WTC11 (cell line): ENCODE results near the gene ACO2. TPM values are rescaled to one million over a fixed set of nuclear protein-coding genes. Genes with fewer than 3 reads are reported as not detected.

Experiments
- ATAC-seq: fragments of 200-7000 bp; cut with Tn5 transposase; 2 replicates; pipeline ENCODE4 v1.10.0; 2021; ENCODE audit warnings: mild to moderate bottlenecking, moderate library complexity
- CTCF ChIA-PET: fragments of 300-600 bp; sonication (Branson Sonifier 250); formaldehyde crosslinking; loops from one replicate; lab custom pipeline; 2021; ENCODE audit warnings: antibody characterized with exemption; lab: Charles Lee
- POLR2A ChIA-PET: fragments of 350-600 bp; sonication (Branson Sonifier 250); formaldehyde crosslinking; loops from one replicate; lab custom pipeline; 2021; ENCODE audit warnings: antibody characterized with exemption; lab: Charles Lee
- DNase-seq: peaks from one replicate; pipeline ENCODE4 v3.0.0; 2021; ENCODE audit warnings: low spot score
- H3K27ac Mint-ChIP-seq: 2 replicates; pipeline ENCODE4 v1.8.0; 2021; ENCODE audit warnings: mixed read lengths
- H3K27me3 Mint-ChIP-seq: 2 replicates; pipeline ENCODE4 v1.8.0; 2021; ENCODE audit warnings: low read depth, mild to moderate bottlenecking, moderate library complexity, mixed read lengths
- H3K36me3 Mint-ChIP-seq: 2 replicates; pipeline ENCODE4 v1.8.0; 2021; ENCODE audit warnings: mixed read lengths
- H3K4me1 Mint-ChIP-seq: 2 replicates; pipeline ENCODE4 v1.8.0; 2022; ENCODE audit warnings: mixed read lengths
- H3K4me3 Mint-ChIP-seq: 2 replicates; pipeline ENCODE4 v1.8.0; 2021; ENCODE audit warnings: mild to moderate bottlenecking, moderate library complexity, mixed read lengths
- H3K9me3 Mint-ChIP-seq: 2 replicates; pipeline ENCODE4 v1.8.0; 2021; ENCODE audit warnings: mixed read lengths
- CBFB ChIP-seq: sonication (generic); formaldehyde crosslinking; IDR thresholded peaks from 2 replicates; pipeline ENCODE4 v1.8.1; 2022; ENCODE audit warnings: mild to moderate bottlenecking, low read depth, missing genetic modification reagents
- CREB1 ChIP-seq: sonication (generic); formaldehyde crosslinking; IDR thresholded peaks from 2 replicates; pipeline ENCODE4 v1.8.0; 2023; ENCODE audit warnings: mild to moderate bottlenecking, missing genetic modification reagents
- CREM ChIP-seq: sonication (generic); formaldehyde crosslinking; IDR thresholded peaks from 2 replicates; pipeline ENCODE4 v1.8.1; 2022; ENCODE audit warnings: mild to moderate bottlenecking, missing genetic modification reagents, moderate library complexity
- GABPB1 ChIP-seq: sonication (generic); formaldehyde crosslinking; IDR thresholded peaks from 2 replicates; pipeline ENCODE4 v1.8.1; 2023; ENCODE audit warnings: mild to moderate bottlenecking, missing genetic modification reagents
- KAT7 ChIP-seq: sonication (generic); formaldehyde crosslinking; IDR thresholded peaks from 2 replicates; pipeline ENCODE4 v1.8.1; 2023; ENCODE audit warnings: missing genetic modification reagents, mild to moderate bottlenecking, borderline replicate concordance
- NFATC4 ChIP-seq: fragments of 250-450 bp; sonication (Bioruptor Pico); IDR thresholded peaks from 2 replicates; pipeline ENCODE4 v1.9.0; 2021; ENCODE audit warnings: mild to moderate bottlenecking
- NFYB ChIP-seq: sonication (generic); formaldehyde crosslinking; conservative IDR thresholded peaks from 2 replicates; pipeline ENCODE4 v1.8.0; 2022; ENCODE audit warnings: low read depth, missing genetic modification reagents
- NR2C2 ChIP-seq: sonication (generic); formaldehyde crosslinking; IDR thresholded peaks from 2 replicates; pipeline ENCODE4 v1.8.0; 2022; ENCODE audit warnings: mild to moderate bottlenecking, missing genetic modification reagents
- RELA ChIP-seq: sonication (generic); formaldehyde crosslinking; IDR thresholded peaks from 2 replicates; pipeline ENCODE4 v1.8.1; 2022; ENCODE audit warnings: missing genetic modification reagents, mild to moderate bottlenecking, borderline replicate concordance
- RORB ChIP-seq: fragments of 250-450 bp; sonication (Bioruptor Pico); IDR thresholded peaks from 2 replicates; pipeline ENCODE4 v1.9.0; 2021; ENCODE audit warnings: mild to moderate bottlenecking
- TEAD1 ChIP-seq: sonication (generic); formaldehyde crosslinking; IDR thresholded peaks from 2 replicates; pipeline ENCODE4 v1.8.0; 2022; ENCODE audit warnings: mild to moderate bottlenecking, missing genetic modification reagents
- ZBTB21 ChIP-seq: sonication (generic); formaldehyde crosslinking; IDR thresholded peaks from 2 replicates; pipeline ENCODE4 v1.8.1; 2023; ENCODE audit warnings: mild to moderate bottlenecking, missing genetic modification reagents, borderline replicate concordance
- ZMAT4 ChIP-seq: fragments of 250-450 bp; sonication (Bioruptor Pico); IDR thresholded peaks from 2 replicates; pipeline ENCODE4 v1.9.0; 2021; ENCODE audit warnings: mild to moderate bottlenecking
- ZNF219 ChIP-seq: sonication (generic); formaldehyde crosslinking; IDR thresholded peaks from 2 replicates; pipeline ENCODE4 v1.8.0; 2023; ENCODE audit warnings: missing genetic modification reagents, mild to moderate bottlenecking, borderline replicate concordance
- ZNF232 ChIP-seq: sonication (generic); formaldehyde crosslinking; IDR thresholded peaks from 2 replicates; pipeline ENCODE4 v1.8.0; 2022; ENCODE audit warnings: mild to moderate bottlenecking, missing genetic modification reagents
- ZNF317 ChIP-seq: sonication (generic); formaldehyde crosslinking; IDR thresholded peaks from 2 replicates; pipeline ENCODE4 v1.8.1; 2023; ENCODE audit warnings: low read depth, mild to moderate bottlenecking, moderate library complexity, missing genetic modification reagents, borderline replicate concordance
- ZNF396 ChIP-seq: fragments of 250-450 bp; sonication (Bioruptor Pico); IDR thresholded peaks from 2 replicates; pipeline ENCODE4 v1.8.0; 2021; ENCODE audit warnings: mild to moderate bottlenecking, moderate library complexity, borderline replicate concordance
- ZNF423 ChIP-seq: fragments of 250-450 bp; sonication (Bioruptor Pico); IDR thresholded peaks from 2 replicates; pipeline ENCODE4 v2.1.2; 2022; ENCODE audit warnings: mild to moderate bottlenecking, moderate library complexity
- total RNA-seq: library from RNA; stranded (reverse); gene quantifications from 3 replicates; pipeline ENCODE4 v1.2.3, GENCODE V29; 2021
- TF ChIP-seq, protein P1 (sequence below): sonication (generic); formaldehyde crosslinking; conservative IDR thresholded peaks from 2 replicates; pipeline ENCODE4 v1.8.1; 2023; ENCODE audit warnings: mild to moderate bottlenecking, low read depth, missing genetic modification reagents, moderate library complexity
- TF ChIP-seq, protein P2 (sequence below): sonication (generic); formaldehyde crosslinking; IDR thresholded peaks from 2 replicates; pipeline ENCODE4 v1.8.1; 2023; ENCODE audit warnings: mild to moderate bottlenecking, missing genetic modification reagents
- TF ChIP-seq, protein P3 (sequence below): sonication (generic); formaldehyde crosslinking; IDR thresholded peaks from 2 replicates; pipeline ENCODE4 v1.8.1; 2022; ENCODE audit warnings: mild to moderate bottlenecking, moderate library complexity, missing genetic modification reagents
- TF ChIP-seq, protein P4 (sequence below): sonication (generic); formaldehyde crosslinking; IDR thresholded peaks from 2 replicates; pipeline ENCODE4 v1.8.1; 2023; ENCODE audit warnings: mild to moderate bottlenecking, missing genetic modification reagents, borderline replicate concordance
- TF ChIP-seq, protein P5 (sequence below): fragments of 250-450 bp; sonication (Bioruptor Pico); IDR thresholded peaks from 2 replicates; pipeline ENCODE4 v2.1.2; 2022; ENCODE audit warnings: mild to moderate bottlenecking, moderate library complexity

Gene ACO2
- total RNA-seq, 1 experiment from 2014 or later = 104 TPM

- no peaks in the 10 kb centered on the region for H3K27me3 Mint-ChIP-seq
- CTCF ChIA-PET = interaction anchor here (1.1 to 2.4 kb wide), 3 partner anchors 24 to 147 kb away, joined by 3 to 8 read pairs (median 4); no protein-coding TSS in a partner anchor
- no peak overlapping the region for H3K4me3 Mint-ChIP-seq
- ATAC-seq = no peak
- POLR2A ChIA-PET = no interaction called here
- H3K36me3 Mint-ChIP-seq = no peaks in the 10 kb centered on the region
- H3K4me1 Mint-ChIP-seq = no peaks in the 10 kb centered on the region
- DNase-seq = no peak
- H3K9me3 Mint-ChIP-seq = no peaks in the 10 kb centered on the region
- TF ChIP-seq NFATC4 (CRISPR knock-in tag) = no peak
- TF ChIP-seq CREB1 (CRISPR knock-in tag) = no peak
- no peak for TF ChIP-seq ZBTB21 (CRISPR knock-in tag)
- TF ChIP-seq RELA (CRISPR knock-in tag) = no peak
- TF ChIP-seq ZNF232 (CRISPR knock-in tag) = no peak
- TF ChIP-seq, protein P1, sequence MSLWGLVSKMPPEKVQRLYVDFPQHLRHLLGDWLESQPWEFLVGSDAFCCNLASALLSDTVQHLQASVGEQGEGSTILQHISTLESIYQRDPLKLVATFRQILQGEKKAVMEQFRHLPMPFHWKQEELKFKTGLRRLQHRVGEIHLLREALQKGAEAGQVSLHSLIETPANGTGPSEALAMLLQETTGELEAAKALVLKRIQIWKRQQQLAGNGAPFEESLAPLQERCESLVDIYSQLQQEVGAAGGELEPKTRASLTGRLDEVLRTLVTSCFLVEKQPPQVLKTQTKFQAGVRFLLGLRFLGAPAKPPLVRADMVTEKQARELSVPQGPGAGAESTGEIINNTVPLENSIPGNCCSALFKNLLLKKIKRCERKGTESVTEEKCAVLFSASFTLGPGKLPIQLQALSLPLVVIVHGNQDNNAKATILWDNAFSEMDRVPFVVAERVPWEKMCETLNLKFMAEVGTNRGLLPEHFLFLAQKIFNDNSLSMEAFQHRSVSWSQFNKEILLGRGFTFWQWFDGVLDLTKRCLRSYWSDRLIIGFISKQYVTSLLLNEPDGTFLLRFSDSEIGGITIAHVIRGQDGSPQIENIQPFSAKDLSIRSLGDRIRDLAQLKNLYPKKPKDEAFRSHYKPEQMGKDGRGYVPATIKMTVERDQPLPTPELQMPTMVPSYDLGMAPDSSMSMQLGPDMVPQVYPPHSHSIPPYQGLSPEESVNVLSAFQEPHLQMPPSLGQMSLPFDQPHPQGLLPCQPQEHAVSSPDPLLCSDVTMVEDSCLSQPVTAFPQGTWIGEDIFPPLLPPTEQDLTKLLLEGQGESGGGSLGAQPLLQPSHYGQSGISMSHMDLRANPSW (CRISPR knock-in tag) = no peak
- TF ChIP-seq, protein P2, sequence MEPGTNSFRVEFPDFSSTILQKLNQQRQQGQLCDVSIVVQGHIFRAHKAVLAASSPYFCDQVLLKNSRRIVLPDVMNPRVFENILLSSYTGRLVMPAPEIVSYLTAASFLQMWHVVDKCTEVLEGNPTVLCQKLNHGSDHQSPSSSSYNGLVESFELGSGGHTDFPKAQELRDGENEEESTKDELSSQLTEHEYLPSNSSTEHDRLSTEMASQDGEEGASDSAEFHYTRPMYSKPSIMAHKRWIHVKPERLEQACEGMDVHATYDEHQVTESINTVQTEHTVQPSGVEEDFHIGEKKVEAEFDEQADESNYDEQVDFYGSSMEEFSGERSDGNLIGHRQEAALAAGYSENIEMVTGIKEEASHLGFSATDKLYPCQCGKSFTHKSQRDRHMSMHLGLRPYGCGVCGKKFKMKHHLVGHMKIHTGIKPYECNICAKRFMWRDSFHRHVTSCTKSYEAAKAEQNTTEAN (CRISPR knock-in tag) = no peak
- TF ChIP-seq ZNF396 (CRISPR knock-in tag) = no peak
- TF ChIP-seq, protein P3, sequence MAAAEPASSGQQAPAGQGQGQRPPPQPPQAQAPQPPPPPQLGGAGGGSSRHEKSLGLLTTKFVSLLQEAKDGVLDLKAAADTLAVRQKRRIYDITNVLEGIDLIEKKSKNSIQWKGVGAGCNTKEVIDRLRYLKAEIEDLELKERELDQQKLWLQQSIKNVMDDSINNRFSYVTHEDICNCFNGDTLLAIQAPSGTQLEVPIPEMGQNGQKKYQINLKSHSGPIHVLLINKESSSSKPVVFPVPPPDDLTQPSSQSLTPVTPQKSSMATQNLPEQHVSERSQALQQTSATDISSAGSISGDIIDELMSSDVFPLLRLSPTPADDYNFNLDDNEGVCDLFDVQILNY (CRISPR knock-in tag) = no peak
- no peak for TF ChIP-seq CBFB (CRISPR knock-in tag)
- TF ChIP-seq NR2C2 (CRISPR knock-in tag) = no peak
- no peak for TF ChIP-seq CREM (CRISPR knock-in tag)
- no peak for TF ChIP-seq NFYB (CRISPR knock-in tag)
- no peak for TF ChIP-seq ZNF317
- no peak for TF ChIP-seq RORB (CRISPR knock-in tag)
- no peak for TF ChIP-seq ZNF219 (CRISPR knock-in tag)
- no peak overlapping the region for H3K27ac Mint-ChIP-seq
Measured at GRCh38 chr22:41550952-41551491, 82.1 kb downstream of the ACO2 start.

- no peak overlapping the region for H3K27ac Mint-ChIP-seq
- no peaks in the 10 kb centered on the region for H3K36me3 Mint-ChIP-seq
- POLR2A ChIA-PET = interaction anchor here (0.6 kb wide), 1 partner anchor 29 kb away, joined by 6 read pairs; no protein-coding TSS in a partner anchor
- no peak for DNase-seq
- H3K4me1 Mint-ChIP-seq = peaks cover 2% of the 10 kb centered on the region
- no peaks in the 10 kb centered on the region for H3K27me3 Mint-ChIP-seq
- H3K9me3 Mint-ChIP-seq = no peaks in the 10 kb centered on the region
- CTCF ChIA-PET = interaction anchor here (0.6 to 2.4 kb wide), 8 partner anchors 9 to 170 kb away, joined by 3 to 8 read pairs (median 4); partner anchors contain the start of genes PMM1 and TEF
- no peak for ATAC-seq
- no peak overlapping the region for H3K4me3 Mint-ChIP-seq
- TF ChIP-seq GABPB1 (CRISPR knock-in tag) (no peak), ZNF232 (CRISPR knock-in tag) (no peak), ZNF423 (CRISPR knock-in tag) (no peak), TEAD1 (no peak), CREB1 (CRISPR knock-in tag) (no peak), KAT7 (CRISPR knock-in tag) (no peak), ZMAT4 (CRISPR knock-in tag) (no peak)
- TF ChIP-seq, protein P4, sequence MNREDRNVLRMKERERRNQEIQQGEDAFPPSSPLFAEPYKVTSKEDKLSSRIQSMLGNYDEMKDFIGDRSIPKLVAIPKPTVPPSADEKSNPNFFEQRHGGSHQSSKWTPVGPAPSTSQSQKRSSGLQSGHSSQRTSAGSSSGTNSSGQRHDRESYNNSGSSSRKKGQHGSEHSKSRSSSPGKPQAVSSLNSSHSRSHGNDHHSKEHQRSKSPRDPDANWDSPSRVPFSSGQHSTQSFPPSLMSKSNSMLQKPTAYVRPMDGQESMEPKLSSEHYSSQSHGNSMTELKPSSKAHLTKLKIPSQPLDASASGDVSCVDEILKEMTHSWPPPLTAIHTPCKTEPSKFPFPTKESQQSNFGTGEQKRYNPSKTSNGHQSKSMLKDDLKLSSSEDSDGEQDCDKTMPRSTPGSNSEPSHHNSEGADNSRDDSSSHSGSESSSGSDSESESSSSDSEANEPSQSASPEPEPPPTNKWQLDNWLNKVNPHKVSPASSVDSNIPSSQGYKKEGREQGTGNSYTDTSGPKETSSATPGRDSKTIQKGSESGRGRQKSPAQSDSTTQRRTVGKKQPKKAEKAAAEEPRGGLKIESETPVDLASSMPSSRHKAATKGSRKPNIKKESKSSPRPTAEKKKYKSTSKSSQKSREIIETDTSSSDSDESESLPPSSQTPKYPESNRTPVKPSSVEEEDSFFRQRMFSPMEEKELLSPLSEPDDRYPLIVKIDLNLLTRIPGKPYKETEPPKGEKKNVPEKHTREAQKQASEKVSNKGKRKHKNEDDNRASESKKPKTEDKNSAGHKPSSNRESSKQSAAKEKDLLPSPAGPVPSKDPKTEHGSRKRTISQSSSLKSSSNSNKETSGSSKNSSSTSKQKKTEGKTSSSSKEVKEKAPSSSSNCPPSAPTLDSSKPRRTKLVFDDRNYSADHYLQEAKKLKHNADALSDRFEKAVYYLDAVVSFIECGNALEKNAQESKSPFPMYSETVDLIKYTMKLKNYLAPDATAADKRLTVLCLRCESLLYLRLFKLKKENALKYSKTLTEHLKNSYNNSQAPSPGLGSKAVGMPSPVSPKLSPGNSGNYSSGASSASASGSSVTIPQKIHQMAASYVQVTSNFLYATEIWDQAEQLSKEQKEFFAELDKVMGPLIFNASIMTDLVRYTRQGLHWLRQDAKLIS (CRISPR knock-in tag) = no peak
- TF ChIP-seq, protein P5, sequence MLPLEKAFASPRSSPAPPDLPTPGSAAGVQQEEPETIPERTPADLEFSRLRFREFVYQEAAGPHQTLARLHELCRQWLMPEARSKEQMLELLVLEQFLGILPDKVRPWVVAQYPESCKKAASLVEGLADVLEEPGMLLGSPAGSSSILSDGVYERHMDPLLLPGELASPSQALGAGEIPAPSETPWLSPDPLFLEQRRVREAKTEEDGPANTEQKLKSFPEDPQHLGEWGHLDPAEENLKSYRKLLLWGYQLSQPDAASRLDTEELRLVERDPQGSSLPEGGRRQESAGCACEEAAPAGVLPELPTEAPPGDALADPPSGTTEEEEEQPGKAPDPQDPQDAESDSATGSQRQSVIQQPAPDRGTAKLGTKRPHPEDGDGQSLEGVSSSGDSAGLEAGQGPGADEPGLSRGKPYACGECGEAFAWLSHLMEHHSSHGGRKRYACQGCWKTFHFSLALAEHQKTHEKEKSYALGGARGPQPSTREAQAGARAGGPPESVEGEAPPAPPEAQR (CRISPR knock-in tag) = no peak
Measured at GRCh38 chr22:41551877-41552582, 83.1 kb downstream of the ACO2 start.
